ENCODE measurements around the gene TTLL11. TPM values are rescaled to one million over a fixed set of nuclear protein-coding genes. Genes with fewer than 3 reads are reported as not detected.

Gene TTLL11
- polyA plus RNA-seq, 1 donor (not counting 4 experiments of a cell fraction or from before 2014, with no cell fraction given), result 8.0 TPM

- Histone ChIP-seq H3K27ac (ENCODE audit: control insufficient read depth, insufficient read depth, low read length) (no peak overlapping the region), H4K20me1 (ENCODE audit: control insufficient read depth, extremely low read depth, insufficient read depth, low read length) (peaks cover 7% of the 10 kb centered on the region), H3K4me2 (ENCODE audit: control insufficient read depth, extremely low read depth, insufficient read depth, low read depth, low read length) (peak overlapping the region; percentile 57), H3K4me3 (ENCODE audit: control insufficient read depth in 2 of 3, extremely low read depth in 1 of 3, insufficient read depth in 2 of 3, low read depth in 1 of 3, low read length in 3 of 3) (no peak overlapping the region), H3K4me1 (ENCODE audit: control insufficient read depth, extremely low read depth, insufficient read depth, low read length) (peaks cover 70% of the 10 kb centered on the region), H3K36me3 (ENCODE audit: control insufficient read depth in 2 of 2, extremely low read depth in 1 of 2, insufficient read depth in 2 of 2, low read length in 2 of 2) (peaks cover 5 to 24% of the 10 kb centered on the region in 2 experiments), H3K9me1 (ENCODE audit: control insufficient read depth, extremely low read depth, insufficient read depth, low read length) (peaks cover 14% of the 10 kb centered on the region), H3K79me2 (ENCODE audit: control insufficient read depth, insufficient read depth, low read length) (peaks cover 46% of the 10 kb centered on the region), H3K9ac (ENCODE audit: control insufficient read depth, extremely low read depth, insufficient read depth, low read length) (no peak overlapping the region), H3K27me3 (ENCODE audit: control insufficient read depth, extremely low read depth, insufficient read depth, low read length) (no peaks in the 10 kb centered on the region), H3K9me3 (ENCODE audit: control insufficient read depth, low read depth, low read length) (no peaks in the 10 kb centered on the region), H2AFZ (ENCODE audit: control insufficient read depth, low read length) (no peak overlapping the region)
- FAIRE-seq (peak; percentile 87), DNase-seq (ENCODE audit: low read depth, low spot score) (no peak)
- TF ChIP-seq EZH2 (IDR thresholded peaks at IDR 0.05; ENCODE audit: low read length), result no peak
- TF ChIP-seq, protein P1, sequence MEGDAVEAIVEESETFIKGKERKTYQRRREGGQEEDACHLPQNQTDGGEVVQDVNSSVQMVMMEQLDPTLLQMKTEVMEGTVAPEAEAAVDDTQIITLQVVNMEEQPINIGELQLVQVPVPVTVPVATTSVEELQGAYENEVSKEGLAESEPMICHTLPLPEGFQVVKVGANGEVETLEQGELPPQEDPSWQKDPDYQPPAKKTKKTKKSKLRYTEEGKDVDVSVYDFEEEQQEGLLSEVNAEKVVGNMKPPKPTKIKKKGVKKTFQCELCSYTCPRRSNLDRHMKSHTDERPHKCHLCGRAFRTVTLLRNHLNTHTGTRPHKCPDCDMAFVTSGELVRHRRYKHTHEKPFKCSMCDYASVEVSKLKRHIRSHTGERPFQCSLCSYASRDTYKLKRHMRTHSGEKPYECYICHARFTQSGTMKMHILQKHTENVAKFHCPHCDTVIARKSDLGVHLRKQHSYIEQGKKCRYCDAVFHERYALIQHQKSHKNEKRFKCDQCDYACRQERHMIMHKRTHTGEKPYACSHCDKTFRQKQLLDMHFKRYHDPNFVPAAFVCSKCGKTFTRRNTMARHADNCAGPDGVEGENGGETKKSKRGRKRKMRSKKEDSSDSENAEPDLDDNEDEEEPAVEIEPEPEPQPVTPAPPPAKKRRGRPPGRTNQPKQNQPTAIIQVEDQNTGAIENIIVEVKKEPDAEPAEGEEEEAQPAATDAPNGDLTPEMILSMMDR (optimal IDR thresholded peaks at IDR 0.05 in 1 of 3, IDR thresholded peaks at IDR 0.05 in 1 of 3, conservative IDR thresholded peaks at IDR 0.05 in 1 of 3; ENCODE audit: extremely low read depth in 1 of 3, insufficient read depth in 2 of 3, low read length in 3 of 3), result no peak
- dilution Hi-C loops (cut with MboI; ENCODE audit: extremely low pct_ligation_motif_present, low sequenced_read_pairs), result no loop called here
Measured at GRCh38 chr9:121945849-121946248, 147.3 kb downstream of the TTLL11 start.

GRCh38 chr9:121945281-121945680, 147.8 kb downstream of the TTLL11 start:
- H3K4me1 ChIP-seq (ENCODE audit: control insufficient read depth, extremely low read depth, insufficient read depth, low read length), result peaks cover 64% of the 10 kb centered on the region
- H3K9ac ChIP-seq (ENCODE audit: control insufficient read depth, extremely low read depth, insufficient read depth, low read length), result no peak overlapping the region
- DNase-seq (ENCODE audit: low read depth, low spot score), result no peak
- H2AFZ ChIP-seq (ENCODE audit: control insufficient read depth, low read length), result no peak overlapping the region
- dilution Hi-C loops (cut with MboI; ENCODE audit: extremely low pct_ligation_motif_present, low sequenced_read_pairs), result no loop called here
- peak; percentile 29 for FAIRE-seq
- no peak overlapping the region for H3K4me3 ChIP-seq (ENCODE audit: control insufficient read depth in 2 of 3, extremely low read depth in 1 of 3, insufficient read depth in 2 of 3, low read depth in 1 of 3, low read length in 3 of 3)
- H3K27ac ChIP-seq (ENCODE audit: control insufficient read depth, insufficient read depth, low read length), result peak overlapping the region; percentile 39
- peaks cover 46% of the 10 kb centered on the region for H3K79me2 ChIP-seq (ENCODE audit: control insufficient read depth, insufficient read depth, low read length)
- no peaks in the 10 kb centered on the region for H3K9me3 ChIP-seq (ENCODE audit: control insufficient read depth, low read depth, low read length)
- TF ChIP-seq, protein P1 (optimal IDR thresholded peaks at IDR 0.05 in 1 of 3, IDR thresholded peaks at IDR 0.05 in 1 of 3, conservative IDR thresholded peaks at IDR 0.05 in 1 of 3; ENCODE audit: extremely low read depth in 1 of 3, insufficient read depth in 2 of 3, low read length in 3 of 3), result no peak
- no peak for TF ChIP-seq EZH2 (IDR thresholded peaks at IDR 0.05; ENCODE audit: low read length)
- peaks cover 12% of the 10 kb centered on the region for H3K9me1 ChIP-seq (ENCODE audit: control insufficient read depth, extremely low read depth, insufficient read depth, low read length)
- H4K20me1 ChIP-seq (ENCODE audit: control insufficient read depth, extremely low read depth, insufficient read depth, low read length), result peaks cover 7% of the 10 kb centered on the region
- peaks cover 5 to 18% of the 10 kb centered on the region in 2 experiments for H3K36me3 ChIP-seq (ENCODE audit: control insufficient read depth in 2 of 2, extremely low read depth in 1 of 2, insufficient read depth in 2 of 2, low read length in 2 of 2)
- no peaks in the 10 kb centered on the region for H3K27me3 ChIP-seq (ENCODE audit: control insufficient read depth, extremely low read depth, insufficient read depth, low read length)
- H3K4me2 ChIP-seq (ENCODE audit: control insufficient read depth, extremely low read depth, insufficient read depth, low read depth, low read length), result peak overlapping the region; percentile 57

Measured in keratinocyte (primary cell).